Caki2 (cell line): ENCODE results near the gene NEK7. TPM values are rescaled to one million over a fixed set of nuclear protein-coding genes. Genes with fewer than 3 reads are reported as not detected.
A peak's percentile ranks its signal among the peaks of the same experiment; 100 is the strongest.

Experiments
- DNase-seq: peaks from one replicate; pipeline ENCODE4 v3.0.0-alpha.2; 2015; ENCODE audit warnings: low read depth
- in situ Hi-C: cut with HindIII; loops from 2 replicates; pipeline ENCODE4 v1.10.0; 2016; ENCODE audit warnings: low sequenced_read_pairs, low pct_unique_long_range_greater_than_20kb, mixed read lengths
- total RNA-seq: library from RNA; depleted of rRNA; stranded (reverse); fragments of >200 nt; shearing (Covaris generic); gene quantifications from 2 replicates; pipeline ENCODE4 v1.2.3, GENCODE V29; 2014; ENCODE audit warnings: low replicate concordance

NEK7 gene
- total RNA-seq, 1 experiment from 2014 or later, result 37.2 TPM

- in situ Hi-C loops, result no loop called here
- DNase-seq, result no peak
Measured at GRCh38 chr1:198231779-198232178, 75.0 kb downstream of the NEK7 start.

- no peak for DNase-seq
- in situ Hi-C loops, result no loop called here
Measured at GRCh38 chr1:198232378-198232777, 75.6 kb downstream of the NEK7 start.

- in situ Hi-C loops, result no loop called here
- DNase-seq, result no peak
Measured at GRCh38 chr1:198232940-198233675, 76.3 kb downstream of the NEK7 start.

- peak; percentile 49 for DNase-seq
- in situ Hi-C loops, result no loop called here
Measured at GRCh38 chr1:198234520-198235251, 77.9 kb downstream of the NEK7 start.

GRCh38 chr1:198238121-198238520 lies 81.3 kb downstream of the NEK7 start:
- in situ Hi-C loops, result no loop called here

GRCh38 chr1:198241553-198241952 lies 84.8 kb downstream of the NEK7 start:
- in situ Hi-C loops, result no loop called here
- no peak for DNase-seq

More at GRCh38 chr1:198238121-198238520, 81.3 kb downstream of the NEK7 start:
- no peak for DNase-seq

- no peak for DNase-seq
- in situ Hi-C loops, result no loop called here
Measured at GRCh38 chr1:198244772-198245171, 88.0 kb downstream of the NEK7 start.

- in situ Hi-C loops, result no loop called here
- no peak for DNase-seq
Measured at GRCh38 chr1:198245379-198245778, 88.6 kb downstream of the NEK7 start.

GRCh38 chr1:198246337-198246736 lies 89.5 kb downstream of the NEK7 start:
- DNase-seq, result no peak
- in situ Hi-C loops, result no loop called here

GRCh38 chr1:198253259-198253658 lies 96.5 kb downstream of the NEK7 start:
- DNase-seq, result no peak
- in situ Hi-C loops, result no loop called here

- in situ Hi-C loops, result no loop called here
- no peak for DNase-seq
Measured at GRCh38 chr1:198253668-198254067, 96.9 kb downstream of the NEK7 start.

- in situ Hi-C loops, result no loop called here
- DNase-seq, result no peak
Measured at GRCh38 chr1:198254521-198254920, 97.7 kb downstream of the NEK7 start.

- in situ Hi-C loops, result no loop called here
- no peak for DNase-seq
Measured at GRCh38 chr1:198254948-198255347, 98.2 kb downstream of the NEK7 start.

- DNase-seq, result no peak
- in situ Hi-C loops, result no loop called here
Measured at GRCh38 chr1:198255784-198256183, 99.0 kb downstream of the NEK7 start.

GRCh38 chr1:198258491-198258890 lies 101.7 kb downstream of the NEK7 start:
- in situ Hi-C loops, result no loop called here
- no peak for DNase-seq

- DNase-seq, result no peak
- in situ Hi-C loops, result no loop called here
Measured at GRCh38 chr1:198259333-198260074, 102.7 kb downstream of the NEK7 start.

GRCh38 chr1:198261886-198262285 lies 105.1 kb downstream of the NEK7 start:
- no peak for DNase-seq
- in situ Hi-C loops, result no loop called here

GRCh38 chr1:198263186-198263585 lies 106.4 kb downstream of the NEK7 start:
- in situ Hi-C loops, result no loop called here
- DNase-seq, result no peak

- no peak for DNase-seq
- in situ Hi-C loops, result no loop called here
Measured at GRCh38 chr1:198264282-198264681, 107.5 kb downstream of the NEK7 start.
